Suprapubic skin (tissue), 4 donors: ENCODE measurements around the gene TRIM28.

Experiments used
- CTCF ChIP-seq, 2 donors: fragments of 200-600 bp in 1 of 2; fragments of 450-650 bp in 1 of 2; sonication (generic) in 1 of 2; IDR thresholded peaks; one replicate each; pipeline ENCODE4 v1.5.1; 2016 to 2019; ENCODE audit warnings: antibody characterized with exemption in 2 of 2, mild to moderate bottlenecking in 1 of 2, moderate library complexity in 1 of 2
- EP300 ChIP-seq: sonication (generic); formaldehyde crosslinking; IDR thresholded peaks from one replicate; pipeline ENCODE4 v1.6.1; 2017; ENCODE audit warnings: antibody characterized with exemption
- POLR2A ChIP-seq, 2 donors: fragments of 450-650 bp; IDR thresholded peaks; one replicate each; pipeline ENCODE4 v1.6.1; 2017; ENCODE audit warnings: antibody characterized with exemption in 2 of 2, mild to moderate bottlenecking in 2 of 2, moderate library complexity in 2 of 2
- POLR2AphosphoS5 ChIP-seq, 3 donors: sonication (generic); formaldehyde crosslinking; IDR thresholded peaks; one replicate each; pipeline ENCODE4 v1.6.1; 2017; ENCODE audit warnings: antibody characterized with exemption in 3 of 3

- no peak for TF ChIP-seq CTCF (IDR thresholded peaks at IDR 0.05)
- no peak for TF ChIP-seq POLR2A (IDR thresholded peaks at IDR 0.05)
- TF ChIP-seq POLR2AphosphoS5 (IDR thresholded peaks at IDR 0.05): no peak
- no peak for TF ChIP-seq EP300
Observed at GRCh38 chr19:58555369-58555885, 11.6 kb downstream of the TRIM28 start.
